GM23338 (cell line): ENCODE results near the gene RHOBTB3. TPM values are rescaled to one million over a fixed set of nuclear protein-coding genes. Genes with fewer than 3 reads are reported as not detected.

Source experiments
- ATAC-seq: fragments of 200-7000 bp; cut with Tn5 transposase; 3 replicates; pipeline ENCODE4 v1.9.1; 2020
- DNase-seq: peaks from one replicate; pipeline ENCODE4 v3.0.0-alpha.2; 2015; ENCODE audit warnings: low spot score
- H2AFZ ChIP-seq: fragments of 200-600 bp; sonication (generic); 2 replicates; pipeline ENCODE4 v1.8.0; 2016; ENCODE audit warnings: antibody characterized with exemption, mild to moderate bottlenecking, moderate library complexity
- H3F3A ChIP-seq: fragments of 200-600 bp; sonication (generic); replicated peaks from 2 replicates; pipeline ENCODE4 v1.8.0; 2017; ENCODE audit warnings: antibody characterized with exemption, mixed run types, low read depth
- H3K27ac ChIP-seq: fragments of 200-600 bp; sonication (generic); 2 replicates; pipeline ENCODE4 v1.6.1; 2016; ENCODE audit warnings: low read depth
- H3K27me3 ChIP-seq: fragments of 200-600 bp; sonication (generic); 2 replicates; pipeline ENCODE4 v1.8.0; 2016; ENCODE audit warnings: mild to moderate bottlenecking, mixed run types, moderate library complexity; ENCODE audit not compliant: insufficient read depth
- H3K36me3 ChIP-seq: fragments of 200-600 bp; sonication (generic); 2 replicates; pipeline ENCODE4 v1.8.0; 2016; ENCODE audit warnings: mild to moderate bottlenecking; ENCODE audit not compliant: insufficient read depth
- H3K4me1 ChIP-seq: fragments of 200-600 bp; sonication (generic); 2 replicates; pipeline ENCODE4 v1.8.0; 2016; ENCODE audit warnings: mild to moderate bottlenecking, moderate library complexity; ENCODE audit not compliant: insufficient read depth
- H3K4me2 ChIP-seq: fragments of 200-600 bp; sonication (generic); 2 replicates; pipeline ENCODE4 v1.7.1; 2017; ENCODE audit warnings: mixed run types
- H3K4me3 ChIP-seq: fragments of 200-600 bp; sonication (generic); 2 replicates; pipeline ENCODE4 v1.6.1; 2016; ENCODE audit warnings: mixed run types
- H3K79me2 ChIP-seq: fragments of 200-600 bp; sonication (generic); replicated peaks from 2 replicates; pipeline ENCODE4 v1.8.0; 2017; ENCODE audit warnings: mild to moderate bottlenecking; ENCODE audit not compliant: insufficient read depth
- H3K9me2 ChIP-seq: fragments of 200-600 bp; sonication (generic); 2 replicates; pipeline ENCODE4 v1.8.0; 2017; ENCODE audit not compliant: insufficient read depth
- H4K20me1 ChIP-seq: fragments of 200-600 bp; sonication (generic); replicated peaks from 2 replicates; pipeline ENCODE4 v1.8.0; 2017; ENCODE audit warnings: mild to moderate bottlenecking; ENCODE audit not compliant: insufficient read depth
- H3K27ac Mint-ChIP-seq: 2 replicates; pipeline ENCODE4 v1.8.0; 2020; ENCODE audit warnings: inconsistent platforms, mild to moderate bottlenecking, moderate library complexity, mixed read lengths
- H3K27me3 Mint-ChIP-seq: 3 replicates; pipeline ENCODE4 v1.8.0; 2022; ENCODE audit warnings: low read depth, mild to moderate bottlenecking, moderate library complexity, mixed read lengths, inconsistent platforms; ENCODE audit not compliant: insufficient read depth, poor library complexity
- H3K36me3 Mint-ChIP-seq: 3 replicates; pipeline ENCODE4 v1.8.0; 2021; ENCODE audit warnings: low read depth, mild to moderate bottlenecking, inconsistent platforms, moderate library complexity, mixed read lengths
- H3K4me1 Mint-ChIP-seq: 3 replicates; pipeline ENCODE4 v1.8.0; 2020; ENCODE audit warnings: mild to moderate bottlenecking, inconsistent platforms, mixed read lengths
- H3K4me3 Mint-ChIP-seq: 3 replicates; pipeline ENCODE4 v1.8.0; 2021; ENCODE audit warnings: moderate library complexity, mild to moderate bottlenecking, inconsistent platforms, mixed read lengths
- H3K9me3 Mint-ChIP-seq: 3 replicates; pipeline ENCODE4 v1.8.0; 2020; ENCODE audit warnings: moderate library complexity, mild to moderate bottlenecking, inconsistent platforms, mixed read lengths
- CREB1 ChIP-seq: fragments of 250-450 bp; sonication (Bioruptor Pico); IDR thresholded peaks from 2 replicates; pipeline ENCODE4 v1.5.0; 2020; ENCODE audit warnings: low read depth, mild to moderate bottlenecking, moderate library complexity
- ETS1 ChIP-seq: IDR thresholded peaks from 2 replicates; pipeline ENCODE4 v1.6.1; 2016; ENCODE audit warnings: antibody characterized with exemption
- EZH2 ChIP-seq: fragments of 200-600 bp; sonication (generic); IDR thresholded peaks from one replicate; pipeline ENCODE4 v1.8.0; 2017; ENCODE audit warnings: antibody characterized with exemption, mild to moderate bottlenecking, low read depth; ENCODE audit not compliant: unreplicated experiment
- EZH2phosphoT487 ChIP-seq: fragments of 200-600 bp; sonication (generic); IDR thresholded peaks from one replicate; pipeline ENCODE4 v1.8.1; 2018; ENCODE audit warnings: antibody characterized with exemption; ENCODE audit not compliant: unreplicated experiment
- NANOG ChIP-seq: IDR thresholded peaks from 2 replicates; pipeline ENCODE4 v1.6.1; 2016; ENCODE audit warnings: antibody characterized with exemption, borderline replicate concordance
- POLR2AphosphoS5 ChIP-seq: IDR thresholded peaks from 2 replicates; pipeline ENCODE4 v1.6.1; 2016; ENCODE audit warnings: antibody characterized with exemption, low read depth
- STAT1 ChIP-seq: IDR thresholded peaks from one replicate; pipeline ENCODE4 v1.6.1; 2016; ENCODE audit warnings: antibody characterized with exemption; ENCODE audit not compliant: unreplicated experiment
- ZNF114 ChIP-seq: fragments of 250-450 bp; sonication (Bioruptor Pico); IDR thresholded peaks from 2 replicates; pipeline ENCODE4 v1.5.0; 2020; ENCODE audit warnings: mild to moderate bottlenecking, moderate library complexity
- ZNF331 ChIP-seq: fragments of 250-450 bp; sonication (Bioruptor Pico); IDR thresholded peaks from 2 replicates; pipeline ENCODE4 v1.5.0; 2020; ENCODE audit warnings: low read depth, mild to moderate bottlenecking, moderate library complexity
- polyA plus RNA-seq: library from polyadenylated mRNA; unstranded; fragments of >200 nt; fragmentation: Nextera tagmentation; extraction: Ambion mirVana; gene quantifications from 2 replicates; pipeline ENCODE4 v1.2.1, GENCODE V29; 2016
- total RNA-seq: library from RNA; depleted of rRNA; stranded (reverse); fragments of >200 nt; shearing (Covaris generic); gene quantifications from 2 replicates; pipeline ENCODE4 v1.2.3, GENCODE V29; 2014
- TF ChIP-seq, protein P1 (sequence below): IDR thresholded peaks from one replicate; pipeline ENCODE4 v1.6.1; 2018; ENCODE audit warnings: antibody characterized with exemption; ENCODE audit not compliant: unreplicated experiment
- TF ChIP-seq, protein P2 (sequence below), 2 experiments: fragments of 200-600 bp in 1 of 2; sonication (generic) in 1 of 2; conservative IDR thresholded peaks; 2 replicates each; pipeline versions ENCODE4 v1.5.1 to v1.6.1; 2016 to 2017; ENCODE audit warnings: antibody characterized with exemption in 2 of 2, low read depth in 2 of 2, mild to moderate bottlenecking in 2 of 2, moderate library complexity in 1 of 2

The RHOBTB3 gene
- total and polyA plus RNA-seq, 2 experiments from 2014 or later: 10.0 to 13.4 TPM

- TF ChIP-seq, protein P1, sequence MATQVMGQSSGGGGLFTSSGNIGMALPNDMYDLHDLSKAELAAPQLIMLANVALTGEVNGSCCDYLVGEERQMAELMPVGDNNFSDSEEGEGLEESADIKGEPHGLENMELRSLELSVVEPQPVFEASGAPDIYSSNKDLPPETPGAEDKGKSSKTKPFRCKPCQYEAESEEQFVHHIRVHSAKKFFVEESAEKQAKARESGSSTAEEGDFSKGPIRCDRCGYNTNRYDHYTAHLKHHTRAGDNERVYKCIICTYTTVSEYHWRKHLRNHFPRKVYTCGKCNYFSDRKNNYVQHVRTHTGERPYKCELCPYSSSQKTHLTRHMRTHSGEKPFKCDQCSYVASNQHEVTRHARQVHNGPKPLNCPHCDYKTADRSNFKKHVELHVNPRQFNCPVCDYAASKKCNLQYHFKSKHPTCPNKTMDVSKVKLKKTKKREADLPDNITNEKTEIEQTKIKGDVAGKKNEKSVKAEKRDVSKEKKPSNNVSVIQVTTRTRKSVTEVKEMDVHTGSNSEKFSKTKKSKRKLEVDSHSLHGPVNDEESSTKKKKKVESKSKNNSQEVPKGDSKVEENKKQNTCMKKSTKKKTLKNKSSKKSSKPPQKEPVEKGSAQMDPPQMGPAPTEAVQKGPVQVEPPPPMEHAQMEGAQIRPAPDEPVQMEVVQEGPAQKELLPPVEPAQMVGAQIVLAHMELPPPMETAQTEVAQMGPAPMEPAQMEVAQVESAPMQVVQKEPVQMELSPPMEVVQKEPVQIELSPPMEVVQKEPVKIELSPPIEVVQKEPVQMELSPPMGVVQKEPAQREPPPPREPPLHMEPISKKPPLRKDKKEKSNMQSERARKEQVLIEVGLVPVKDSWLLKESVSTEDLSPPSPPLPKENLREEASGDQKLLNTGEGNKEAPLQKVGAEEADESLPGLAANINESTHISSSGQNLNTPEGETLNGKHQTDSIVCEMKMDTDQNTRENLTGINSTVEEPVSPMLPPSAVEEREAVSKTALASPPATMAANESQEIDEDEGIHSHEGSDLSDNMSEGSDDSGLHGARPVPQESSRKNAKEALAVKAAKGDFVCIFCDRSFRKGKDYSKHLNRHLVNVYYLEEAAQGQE: no peak
- TF ChIP-seq, protein P2, sequence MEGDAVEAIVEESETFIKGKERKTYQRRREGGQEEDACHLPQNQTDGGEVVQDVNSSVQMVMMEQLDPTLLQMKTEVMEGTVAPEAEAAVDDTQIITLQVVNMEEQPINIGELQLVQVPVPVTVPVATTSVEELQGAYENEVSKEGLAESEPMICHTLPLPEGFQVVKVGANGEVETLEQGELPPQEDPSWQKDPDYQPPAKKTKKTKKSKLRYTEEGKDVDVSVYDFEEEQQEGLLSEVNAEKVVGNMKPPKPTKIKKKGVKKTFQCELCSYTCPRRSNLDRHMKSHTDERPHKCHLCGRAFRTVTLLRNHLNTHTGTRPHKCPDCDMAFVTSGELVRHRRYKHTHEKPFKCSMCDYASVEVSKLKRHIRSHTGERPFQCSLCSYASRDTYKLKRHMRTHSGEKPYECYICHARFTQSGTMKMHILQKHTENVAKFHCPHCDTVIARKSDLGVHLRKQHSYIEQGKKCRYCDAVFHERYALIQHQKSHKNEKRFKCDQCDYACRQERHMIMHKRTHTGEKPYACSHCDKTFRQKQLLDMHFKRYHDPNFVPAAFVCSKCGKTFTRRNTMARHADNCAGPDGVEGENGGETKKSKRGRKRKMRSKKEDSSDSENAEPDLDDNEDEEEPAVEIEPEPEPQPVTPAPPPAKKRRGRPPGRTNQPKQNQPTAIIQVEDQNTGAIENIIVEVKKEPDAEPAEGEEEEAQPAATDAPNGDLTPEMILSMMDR (conservative IDR thresholded peaks at IDR 0.05; ENCODE audit: low read depth in 2 of 2): no peak
- TF ChIP-seq EZH2phosphoT487 (no peak), STAT1 (no peak), ZNF331 (no peak), CREB1 (CRISPR knock-in tag) (no peak), EZH2 (no peak), POLR2AphosphoS5 (no peak), ETS1 (no peak)
These were observed 12.4 kb upstream of the RHOBTB3 start (continued) for GRCh38 chr5:95718738-95719137.

DNA sequence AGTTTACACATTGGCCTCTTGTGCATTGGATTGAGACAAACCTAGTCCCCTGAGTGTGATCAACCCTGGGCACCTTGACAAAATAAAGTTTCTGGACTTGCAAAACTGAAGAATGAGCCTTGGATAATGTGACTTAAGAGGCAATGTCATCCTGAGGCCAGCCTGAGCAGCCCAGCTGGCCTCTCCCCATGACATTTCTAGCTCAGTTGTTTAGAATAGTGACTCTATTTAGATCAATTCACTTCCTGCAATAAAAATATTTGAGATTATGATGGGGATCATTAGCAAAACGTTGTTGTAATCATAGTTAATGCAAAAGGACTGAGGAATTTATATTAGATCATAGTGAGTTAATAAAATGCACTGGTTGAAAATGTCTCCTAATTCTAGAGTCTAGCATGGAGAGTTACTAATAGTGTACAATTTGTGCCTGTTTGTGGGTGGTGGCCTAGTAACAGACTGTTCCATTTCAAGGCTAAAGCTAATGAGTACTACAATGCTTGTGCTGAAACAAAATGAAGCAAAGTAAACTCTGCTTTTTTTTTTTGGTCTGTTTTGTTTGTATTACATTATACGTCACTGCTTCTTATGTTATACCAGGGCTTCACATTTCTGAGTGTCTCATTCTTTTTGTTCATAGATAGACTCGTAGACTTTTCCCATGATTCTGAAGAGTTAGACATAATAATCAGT, 10.9 kb upstream of the RHOBTB3 start:
- H3K27ac ChIP-seq: no peak overlapping the region
- no peak for DNase-seq
- ATAC-seq: no peak
- no peak for TF ChIP-seq STAT1
- no peak for TF ChIP-seq EZH2
- no peak for TF ChIP-seq ZNF114
- no peak for TF ChIP-seq NANOG
- TF ChIP-seq ETS1: no peak
- TF ChIP-seq CREB1 (CRISPR knock-in tag): no peak
- TF ChIP-seq EZH2phosphoT487: no peak
- TF ChIP-seq, protein P1: no peak
- TF ChIP-seq, protein P2 (conservative IDR thresholded peaks at IDR 0.05; ENCODE audit: low read depth in 2 of 2): no peak
- no peak for TF ChIP-seq POLR2AphosphoS5
- no peak for TF ChIP-seq ZNF331

More for the DNA sequence above, 10.9 kb upstream of the RHOBTB3 start:
- Mint-ChIP-seq H3K9me3 (no peaks in the 10 kb centered on the region), H3K27me3 (no peaks in the 10 kb centered on the region), H3K4me1 (peaks cover 15% of the 10 kb centered on the region), H3K4me3 (no peak overlapping the region), H3K36me3 (no peaks in the 10 kb centered on the region), H3K27ac (no peak overlapping the region)
- H3K27me3 ChIP-seq: no peaks in the 10 kb centered on the region
- no peaks in the 10 kb centered on the region for H3F3A ChIP-seq
- H4K20me1 ChIP-seq: no peaks in the 10 kb centered on the region
- H3K4me1 ChIP-seq: peaks cover 7% of the 10 kb centered on the region
- no peak overlapping the region for H3K4me2 ChIP-seq
- no peak overlapping the region for H2AFZ ChIP-seq
- H3K9me2 ChIP-seq: no peaks in the 10 kb centered on the region
- H3K4me3 ChIP-seq: no peak overlapping the region
- H3K36me3 ChIP-seq: no peaks in the 10 kb centered on the region
- H3K79me2 ChIP-seq: no peaks in the 10 kb centered on the region
